Lower lobe of right lung (tissue), 2 donors: ENCODE results near the gene LIN7A. TPM values are rescaled to one million over a fixed set of nuclear protein-coding genes. Genes with fewer than 3 reads are reported as not detected.

ENCODE experiments used
- ATAC-seq, 2 donors: fragments of 200-7000 bp; cut with Tn5 transposase; one replicate each; pipeline ENCODE4 v1.9.1; 2020 to 2022; ENCODE audit warnings: mild to moderate bottlenecking in 2 of 2, moderate library complexity in 2 of 2
- DNase-seq: peaks from one replicate; pipeline ENCODE4 v3.0.0-alpha.2; 2020
- H3K27ac ChIP-seq: fragments of 200-600 bp; one replicate; pipeline ENCODE4 v1.8.0; 2022
- H3K27me3 ChIP-seq: fragments of 200-600 bp; one replicate; pipeline ENCODE4 v1.8.0; 2022; ENCODE audit warnings: low read depth
- H3K36me3 ChIP-seq: fragments of 200-600 bp; one replicate; pipeline ENCODE4 v1.8.0; 2022; ENCODE audit warnings: mild to moderate bottlenecking
- H3K4me1 ChIP-seq: fragments of 200-600 bp; one replicate; pipeline ENCODE4 v1.8.0; 2022
- H3K4me3 ChIP-seq: fragments of 200-600 bp; one replicate; pipeline ENCODE4 v1.8.0; 2022; ENCODE audit warnings: mild to moderate bottlenecking
- H3K9me3 ChIP-seq: fragments of 200-600 bp; one replicate; pipeline ENCODE4 v1.8.0; 2022
- intact Hi-C: fragments of 100-400 bp; cut with DNase I; formaldehyde crosslinking; loops from one replicate; pipeline ENCODE4 v1.11.0; 2022
- total RNA-seq: library from RNA; stranded (reverse); fragmentation: NEBNext Ultra II Directional; extraction: Animal tissue kit (Norgen Biotek cat#: 25700); gene quantifications from one replicate; pipeline ENCODE4 v1.2.1, GENCODE V29; 2021
- TF ChIP-seq, protein P1 (sequence below): fragments of 200-600 bp; IDR thresholded peaks from one replicate; pipeline ENCODE4 v1.8.0; 2022; ENCODE audit warnings: antibody characterized with exemption, mild to moderate bottlenecking
- donor health status: DM: no; HTN: yes; CAD: no; lungs with severe emphysema.

Gene LIN7A
- total RNA-seq, 1 donor from 2014 or later: 14.6 TPM

DNA sequence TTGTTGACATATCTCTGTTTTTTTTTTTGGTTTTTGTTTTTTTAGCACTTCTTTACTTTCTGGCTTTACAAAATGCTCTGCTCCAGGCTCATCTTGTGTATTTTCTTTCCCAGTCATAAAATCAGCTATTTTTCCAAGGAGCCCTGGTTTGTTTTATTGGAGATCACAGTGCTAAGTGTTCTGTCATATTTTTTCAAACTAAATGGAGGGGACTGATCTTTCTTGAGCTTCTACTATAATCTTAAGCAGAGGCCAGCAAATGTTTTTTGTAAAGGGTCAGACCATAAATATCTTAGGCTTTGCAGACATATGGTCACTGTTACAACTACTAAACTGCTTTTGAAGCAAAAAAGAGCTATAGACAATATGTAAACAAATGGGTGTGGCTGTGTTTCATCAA is 30.6 kb upstream of the LIN7A start:
- Histone ChIP-seq H3K27me3 (no peaks in the 10 kb centered on the region), H3K27ac (no peak overlapping the region), H3K4me3 (no peak overlapping the region), H3K9me3 (no peaks in the 10 kb centered on the region), H3K36me3 (no peaks in the 10 kb centered on the region), H3K4me1 (no peaks in the 10 kb centered on the region)
- intact Hi-C loops: no loop called here
- TF ChIP-seq, protein P1, sequence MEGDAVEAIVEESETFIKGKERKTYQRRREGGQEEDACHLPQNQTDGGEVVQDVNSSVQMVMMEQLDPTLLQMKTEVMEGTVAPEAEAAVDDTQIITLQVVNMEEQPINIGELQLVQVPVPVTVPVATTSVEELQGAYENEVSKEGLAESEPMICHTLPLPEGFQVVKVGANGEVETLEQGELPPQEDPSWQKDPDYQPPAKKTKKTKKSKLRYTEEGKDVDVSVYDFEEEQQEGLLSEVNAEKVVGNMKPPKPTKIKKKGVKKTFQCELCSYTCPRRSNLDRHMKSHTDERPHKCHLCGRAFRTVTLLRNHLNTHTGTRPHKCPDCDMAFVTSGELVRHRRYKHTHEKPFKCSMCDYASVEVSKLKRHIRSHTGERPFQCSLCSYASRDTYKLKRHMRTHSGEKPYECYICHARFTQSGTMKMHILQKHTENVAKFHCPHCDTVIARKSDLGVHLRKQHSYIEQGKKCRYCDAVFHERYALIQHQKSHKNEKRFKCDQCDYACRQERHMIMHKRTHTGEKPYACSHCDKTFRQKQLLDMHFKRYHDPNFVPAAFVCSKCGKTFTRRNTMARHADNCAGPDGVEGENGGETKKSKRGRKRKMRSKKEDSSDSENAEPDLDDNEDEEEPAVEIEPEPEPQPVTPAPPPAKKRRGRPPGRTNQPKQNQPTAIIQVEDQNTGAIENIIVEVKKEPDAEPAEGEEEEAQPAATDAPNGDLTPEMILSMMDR: no peak
- ATAC-seq (no peak), DNase-seq (no peak)

DNA sequence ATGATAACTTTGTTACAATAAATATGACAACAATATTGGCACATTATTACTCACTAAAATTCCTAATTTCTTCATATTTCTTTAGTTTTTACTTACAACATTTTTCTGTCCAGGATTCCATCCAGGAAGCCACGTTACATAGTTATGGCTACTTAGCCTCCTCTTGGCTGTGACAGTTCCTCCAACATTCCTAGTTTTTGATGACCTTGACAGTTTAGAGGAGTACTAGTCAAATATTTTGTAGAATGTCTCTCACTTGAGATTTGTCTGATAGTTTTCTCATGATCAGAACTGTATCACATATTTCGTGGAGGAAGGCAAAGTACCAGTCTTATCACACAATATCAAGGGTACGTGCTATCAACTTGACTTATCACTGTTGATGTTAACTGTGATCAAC is 29.8 kb upstream of the LIN7A start:
- no peak overlapping the region for H3K4me3 ChIP-seq
- ATAC-seq (no peak), DNase-seq (no peak)
- H3K27ac ChIP-seq: no peak overlapping the region
- no peaks in the 10 kb centered on the region for H3K4me1 ChIP-seq
- H3K9me3 ChIP-seq: no peaks in the 10 kb centered on the region
- intact Hi-C loops: no loop called here
- H3K36me3 ChIP-seq: no peaks in the 10 kb centered on the region
- TF ChIP-seq, protein P1: no peak
- no peaks in the 10 kb centered on the region for H3K27me3 ChIP-seq

DNA sequence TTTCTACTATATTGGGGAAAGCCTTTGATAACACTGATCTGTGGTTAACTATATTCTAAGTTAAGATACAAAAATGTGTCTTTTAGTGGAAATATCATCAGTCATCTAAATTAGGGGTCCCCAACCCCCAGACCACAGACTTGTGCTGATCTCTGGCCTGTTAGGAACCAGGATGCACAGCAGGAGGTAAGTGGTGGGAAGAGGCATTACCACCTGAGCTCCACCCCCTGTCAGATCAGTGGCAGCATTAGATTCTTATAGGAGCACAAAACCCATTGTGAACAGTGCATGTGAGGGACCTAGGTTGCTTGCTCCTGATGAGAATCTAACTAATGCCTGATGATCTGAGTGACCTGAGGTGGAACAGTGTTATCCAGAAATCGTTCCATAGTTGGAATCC is 28.3 kb upstream of the LIN7A start:
- Histone ChIP-seq H3K4me3 (no peak overlapping the region), H3K27ac (no peak overlapping the region), H3K4me1 (no peaks in the 10 kb centered on the region), H3K9me3 (no peaks in the 10 kb centered on the region), H3K27me3 (no peaks in the 10 kb centered on the region), H3K36me3 (no peaks in the 10 kb centered on the region)
- no peak for ATAC-seq
- intact Hi-C loops: no loop called here
- TF ChIP-seq, protein P1: no peak
- no peak for DNase-seq

DNA sequence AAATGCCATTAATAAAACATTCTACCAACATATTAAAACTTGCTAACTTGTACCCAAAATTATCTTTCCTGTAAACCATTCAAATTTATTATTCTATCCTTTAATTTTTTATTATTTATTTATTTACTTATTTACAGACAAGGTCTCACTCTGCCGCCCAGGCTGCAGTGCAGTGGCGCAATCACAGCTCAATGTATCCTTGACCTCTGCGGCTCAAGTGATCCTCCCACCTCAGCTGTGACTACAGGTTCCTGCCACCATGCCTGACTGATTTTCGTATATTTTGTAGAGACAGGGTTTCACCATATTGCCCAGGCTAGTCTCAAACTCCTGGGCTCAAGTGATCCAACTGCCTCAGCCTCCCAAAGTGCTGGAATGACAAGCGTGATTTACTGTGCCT is 20.4 kb upstream of the LIN7A start:
- intact Hi-C loops: no loop called here
- H3K27ac ChIP-seq: no peak overlapping the region
- no peaks in the 10 kb centered on the region for H3K9me3 ChIP-seq
- ATAC-seq (no peak), DNase-seq (no peak)
- no peaks in the 10 kb centered on the region for H3K4me1 ChIP-seq
- TF ChIP-seq, protein P1: no peak
- no peaks in the 10 kb centered on the region for H3K27me3 ChIP-seq
- H3K36me3 ChIP-seq: no peaks in the 10 kb centered on the region
- H3K4me3 ChIP-seq: no peak overlapping the region

DNA sequence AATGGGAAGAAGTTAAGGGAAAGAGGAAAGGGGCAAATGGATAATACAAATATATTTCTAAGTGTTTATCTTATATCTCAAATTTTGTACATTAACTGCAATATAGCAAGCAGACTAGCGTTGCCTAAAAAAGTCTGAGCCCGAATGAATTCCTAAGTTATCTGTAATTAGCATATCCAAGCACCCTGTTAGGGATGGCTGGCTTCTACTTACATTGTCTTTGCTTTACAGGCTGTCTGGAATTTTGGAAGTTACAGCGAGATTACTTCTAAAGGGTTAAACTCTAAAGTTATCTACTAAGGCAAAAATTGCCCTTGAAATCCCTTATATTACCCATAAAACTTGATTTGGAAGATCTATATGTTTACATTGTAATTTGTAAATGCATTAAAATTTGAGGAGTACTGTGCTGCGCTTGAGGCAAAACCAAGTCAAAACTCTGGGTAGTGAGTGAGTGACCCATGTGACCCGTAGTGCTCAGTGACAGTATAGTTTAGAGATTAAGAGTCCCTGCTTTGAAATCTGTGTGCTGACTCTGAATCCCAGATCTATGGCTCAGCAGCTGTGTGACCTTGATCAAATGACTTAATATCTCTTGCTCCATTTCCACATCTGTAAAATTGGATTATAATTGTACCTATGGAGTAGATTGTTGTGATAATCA is 17.3 kb upstream of the LIN7A start:
- DNase-seq: no peak
- Histone ChIP-seq H3K36me3 (no peaks in the 10 kb centered on the region), H3K27me3 (no peaks in the 10 kb centered on the region), H3K9me3 (no peaks in the 10 kb centered on the region), H3K4me3 (no peak overlapping the region), H3K4me1 (no peaks in the 10 kb centered on the region), H3K27ac (no peak overlapping the region)
- TF ChIP-seq, protein P1: no peak
- intact Hi-C loops: no loop called here
- ATAC-seq: no peak
